OCI-LY7 (cell line): ENCODE measurements around the gene FOLR1. TPM values are rescaled to one million over a fixed set of nuclear protein-coding genes. Genes with fewer than 3 reads are reported as not detected.
"Not testable (repeated sequence)": the region's sequence is repeated elsewhere in the genome, so short reads cannot be mapped to it uniquely, and the experiment has no call there.

Experiments
- BruUV-seq: library from RNA; stranded (reverse); fragments of 400-500 nt; replicated peaks from 2 replicates; lab custom pipeline; 2021; lab: Mats Ljungman, UMichigan
- CTCF ChIA-PET: fragments of 300-600 bp; sonication (Branson Sonifier 250); formaldehyde crosslinking; loops from one replicate; lab custom pipeline; 2022; ENCODE audit warnings: antibody characterized with exemption; ENCODE audit not compliant: unreplicated experiment; lab: Charles Lee
- POLR2A ChIA-PET: fragments of 300-600 bp; sonication (Branson Sonifier 250); formaldehyde crosslinking; loops from one replicate; lab custom pipeline; 2022; ENCODE audit warnings: antibody characterized with exemption; lab: Charles Lee
- DNase-seq: peaks from one replicate; pipeline ENCODE4 v3.0.0-alpha.2; 2015; ENCODE audit warnings: low spot score
- H2AFZ ChIP-seq: fragments of 200-600 bp; sonication (generic), shearing (Covaris generic); 2 replicates; pipeline ENCODE4 v1.6.1; 2014; ENCODE audit warnings: mild to moderate bottlenecking, antibody characterized with exemption, low read length, moderate library complexity
- H3K27ac ChIP-seq: fragments of 200-600 bp; sonication (generic); 2 replicates; pipeline ENCODE4 v1.5.1; 2014; ENCODE audit warnings: mixed run types, low read depth, mild to moderate bottlenecking, moderate library complexity, low read length, inconsistent platforms; ENCODE audit not compliant: poor library complexity, severe bottlenecking
- H3K36me3 ChIP-seq: fragments of 200-600 bp; sonication (generic); 2 replicates; pipeline ENCODE4 v1.6.1; 2014; ENCODE audit warnings: mild to moderate bottlenecking, antibody characterized with exemption, low read length, moderate library complexity, mixed read lengths; ENCODE audit not compliant: insufficient read depth
- H3K4me1 ChIP-seq: fragments of 200-600 bp; sonication (generic); 2 replicates; pipeline ENCODE4 v1.5.1; 2014; ENCODE audit warnings: mild to moderate bottlenecking, low read length; ENCODE audit not compliant: insufficient read depth, poor library complexity, severe bottlenecking
- H3K4me2 ChIP-seq: fragments of 200-600 bp; sonication (generic); 2 replicates; pipeline ENCODE4 v1.6.1; 2014; ENCODE audit warnings: mild to moderate bottlenecking, low read length
- H3K4me3 ChIP-seq: fragments of 200-600 bp; sonication (generic); 2 replicates; pipeline ENCODE4 v1.5.1; 2014; ENCODE audit warnings: mild to moderate bottlenecking, low read depth, low read length; ENCODE audit not compliant: poor library complexity, severe bottlenecking
- H3K79me2 ChIP-seq: fragments of 200-600 bp; sonication (generic); 2 replicates; pipeline ENCODE4 v1.6.1; 2016; ENCODE audit warnings: low read depth, mild to moderate bottlenecking, low read length, moderate library complexity, mixed read lengths; ENCODE audit not compliant: insufficient read depth
- H3K9me2 ChIP-seq: fragments of 200-600 bp; sonication (generic); 2 replicates; pipeline ENCODE4 v1.6.1; 2016; ENCODE audit warnings: mild to moderate bottlenecking, low read length, mixed read lengths; ENCODE audit not compliant: insufficient read depth
- H3K9me3 ChIP-seq: fragments of 200-600 bp; sonication (generic); 2 replicates; pipeline ENCODE4 v1.6.1; 2014; ENCODE audit warnings: mild to moderate bottlenecking, mixed run types, low read length, mixed read lengths
- H4K20me1 ChIP-seq: fragments of 200-600 bp; sonication (generic); 2 replicates; pipeline ENCODE4 v1.6.1; 2014; ENCODE audit warnings: mild to moderate bottlenecking, antibody characterized with exemption, low read length, moderate library complexity, mixed read lengths; ENCODE audit not compliant: insufficient read depth
- EZH2phosphoT487 ChIP-seq: fragments of 200-600 bp; sonication (generic); IDR thresholded peaks from 2 replicates; pipeline ENCODE4 v1.6.1; 2018; ENCODE audit warnings: low read depth, borderline replicate concordance, mild to moderate bottlenecking, mixed run types, antibody characterized with exemption, low read length, moderate library complexity, mixed read lengths
- intact Hi-C: fragments of 100-400 bp; cut with micrococcal nuclease; formaldehyde crosslinking; loops from one replicate; pipeline ENCODE4 v1.10.0; 2022; ENCODE audit not compliant: unreplicated experiment
- total RNA-seq, 2 experiments: library from RNA; depleted of rRNA in 1 of 2; stranded (reverse); fragments of >200 nt in 1 of 2; shearing (Covaris generic) in 1 of 2; gene quantifications; 2 replicates each; pipeline ENCODE4 v1.2.3, GENCODE V29; 2014 to 2022
- TF ChIP-seq, protein P1 (sequence below): fragments of 200-600 bp; sonication (generic); conservative IDR thresholded peaks from 2 replicates; pipeline ENCODE4 v1.5.1; 2014; ENCODE audit warnings: mild to moderate bottlenecking, antibody characterized with exemption, low read length, moderate library complexity, mixed read lengths

FOLR1 gene
- total RNA-seq, 2 experiments from 2014 or later: not detected

DNA sequence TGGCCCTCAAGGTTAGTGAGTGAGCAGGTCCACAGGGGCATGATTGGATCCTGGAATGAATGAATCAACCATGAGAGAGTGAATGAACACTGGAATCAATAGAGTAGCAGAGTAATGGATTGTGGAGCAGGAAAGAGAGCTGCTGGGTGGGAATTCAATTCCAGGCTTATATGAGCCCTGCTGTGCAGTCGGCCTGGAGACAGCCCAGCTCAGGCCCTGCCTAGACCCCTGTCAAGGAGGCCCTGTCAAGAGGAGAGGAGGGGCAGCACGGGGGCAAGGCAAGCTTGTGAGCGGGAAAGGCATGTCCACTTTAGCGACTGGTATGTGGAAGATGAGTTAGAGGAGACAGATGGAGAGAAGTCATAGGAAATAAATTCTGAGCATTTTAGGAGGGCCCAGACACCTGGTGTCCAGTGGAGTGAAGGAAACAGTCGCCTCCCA is 1.3 kb upstream of the FOLR1 start:
- Histone ChIP-seq H3K79me2 (no peaks in the 10 kb centered on the region), H3K4me3 (no peak overlapping the region), H3K4me1 (no peaks in the 10 kb centered on the region), H2AFZ (no peak overlapping the region), H3K27ac (no peak overlapping the region), H3K36me3 (no peaks in the 10 kb centered on the region), H3K9me3 (no peaks in the 10 kb centered on the region), H3K4me2 (no peak overlapping the region), H3K9me2 (no peaks in the 10 kb centered on the region), H4K20me1 (no peaks in the 10 kb centered on the region)
- TF ChIP-seq EZH2phosphoT487: no peak
- TF ChIP-seq, protein P1, sequence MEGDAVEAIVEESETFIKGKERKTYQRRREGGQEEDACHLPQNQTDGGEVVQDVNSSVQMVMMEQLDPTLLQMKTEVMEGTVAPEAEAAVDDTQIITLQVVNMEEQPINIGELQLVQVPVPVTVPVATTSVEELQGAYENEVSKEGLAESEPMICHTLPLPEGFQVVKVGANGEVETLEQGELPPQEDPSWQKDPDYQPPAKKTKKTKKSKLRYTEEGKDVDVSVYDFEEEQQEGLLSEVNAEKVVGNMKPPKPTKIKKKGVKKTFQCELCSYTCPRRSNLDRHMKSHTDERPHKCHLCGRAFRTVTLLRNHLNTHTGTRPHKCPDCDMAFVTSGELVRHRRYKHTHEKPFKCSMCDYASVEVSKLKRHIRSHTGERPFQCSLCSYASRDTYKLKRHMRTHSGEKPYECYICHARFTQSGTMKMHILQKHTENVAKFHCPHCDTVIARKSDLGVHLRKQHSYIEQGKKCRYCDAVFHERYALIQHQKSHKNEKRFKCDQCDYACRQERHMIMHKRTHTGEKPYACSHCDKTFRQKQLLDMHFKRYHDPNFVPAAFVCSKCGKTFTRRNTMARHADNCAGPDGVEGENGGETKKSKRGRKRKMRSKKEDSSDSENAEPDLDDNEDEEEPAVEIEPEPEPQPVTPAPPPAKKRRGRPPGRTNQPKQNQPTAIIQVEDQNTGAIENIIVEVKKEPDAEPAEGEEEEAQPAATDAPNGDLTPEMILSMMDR: no peak
- intact Hi-C loops: no loop called here
- BruUV-seq: no TSS peak
- DNase-seq: no peak
- ChIA-PET POLR2A (interaction anchor here (0.7 kb wide), 1 partner anchor 217 kb away, joined by 5 read pairs; no protein-coding TSS in a partner anchor), CTCF (interaction anchor here (0.6 kb wide), 1 partner anchor 165 kb away, joined by 3 read pairs; no protein-coding TSS in a partner anchor)

DNA sequence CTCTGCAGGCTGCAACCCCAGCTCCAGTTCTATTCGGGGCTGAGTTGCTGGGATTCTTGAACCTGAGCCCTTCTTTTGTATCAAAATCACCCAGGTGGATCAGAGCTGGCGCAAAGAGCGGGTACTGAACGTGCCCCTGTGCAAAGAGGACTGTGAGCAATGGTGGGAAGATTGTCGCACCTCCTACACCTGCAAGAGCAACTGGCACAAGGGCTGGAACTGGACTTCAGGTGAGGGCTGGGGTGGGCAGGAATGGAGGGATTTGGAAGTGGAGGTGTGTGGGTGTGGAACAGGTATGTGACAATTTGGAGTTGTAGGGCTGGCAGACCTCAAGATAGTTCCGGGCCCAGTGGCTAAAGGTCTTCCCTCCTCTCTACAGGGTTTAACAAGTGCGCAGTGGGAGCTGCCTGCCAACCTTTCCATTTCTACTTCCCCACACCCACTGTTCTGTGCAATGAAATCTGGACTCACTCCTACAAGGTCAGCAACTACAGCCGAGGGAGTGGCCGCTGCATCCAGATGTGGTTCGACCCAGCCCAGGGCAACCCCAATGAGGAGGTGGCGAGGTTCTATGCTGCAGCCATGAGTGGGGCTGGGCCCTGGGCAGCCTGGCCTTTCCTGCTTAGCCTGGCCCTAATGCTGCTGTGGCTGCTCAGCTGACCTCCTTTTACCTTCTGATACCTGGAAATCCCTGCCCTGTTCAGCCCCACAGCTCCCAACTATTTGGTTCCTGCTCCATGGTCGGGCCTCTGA is 3.8 kb downstream of the FOLR1 start:
- H3K27ac ChIP-seq: no peak overlapping the region
- no TSS peak for BruUV-seq
- no peak overlapping the region for H3K4me2 ChIP-seq
- TF ChIP-seq, protein P1: no peak
- TF ChIP-seq EZH2phosphoT487: no peak
- H4K20me1 ChIP-seq: no peaks in the 10 kb centered on the region
- no peak overlapping the region for H3K4me3 ChIP-seq
- no peaks in the 10 kb centered on the region for H3K4me1 ChIP-seq
- ChIA-PET CTCF (no interaction called here), POLR2A (no interaction called here)
- intact Hi-C loops: no loop called here
- no peaks in the 10 kb centered on the region for H3K9me3 ChIP-seq
- no peaks in the 10 kb centered on the region for H3K9me2 ChIP-seq
- H3K36me3 ChIP-seq: no peaks in the 10 kb centered on the region
- no peaks in the 10 kb centered on the region for H3K79me2 ChIP-seq
- DNase-seq: no peak
- no peak overlapping the region for H2AFZ ChIP-seq

DNA sequence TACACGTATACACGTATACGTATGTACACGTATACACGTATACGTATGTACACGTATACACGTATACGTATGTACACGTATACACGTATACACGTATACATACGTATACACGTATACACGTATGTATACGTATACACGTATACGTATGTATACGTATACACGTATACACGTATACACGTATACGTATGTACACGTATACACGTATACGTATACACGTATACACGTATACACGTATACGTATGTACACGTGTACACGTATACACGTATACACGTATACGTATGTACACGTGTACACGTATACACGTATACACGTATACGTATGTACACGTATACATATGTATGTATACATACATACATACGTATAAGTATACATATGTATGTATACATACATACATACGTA is 9.5 kb downstream of the FOLR1 start:
- DNase-seq, CTCF ChIA-PET, BruUV-seq: not testable (repeated sequence)

More for the DNA sequence above, 9.5 kb downstream of the FOLR1 start:
- H3K36me3 ChIP-seq, H3K9me3 ChIP-seq, H3K27ac ChIP-seq, H3K4me3 ChIP-seq, H3K4me1 ChIP-seq, H3K4me2 ChIP-seq, H3K79me2 ChIP-seq, POLR2A ChIA-PET, intact Hi-C loops, H3K9me2 ChIP-seq, H4K20me1 ChIP-seq, H2AFZ ChIP-seq: not testable (repeated sequence)
